ENCODE results near the gene MBTPS1. TPM values are rescaled to one million over a fixed set of nuclear protein-coding genes. Genes with fewer than 3 reads are reported as not detected.
A peak's percentile ranks its signal among the peaks of the same experiment; 100 is the strongest.

Gene MBTPS1
- total RNA-seq = 67.3 TPM
- long read RNA-seq, full-length matches to known transcripts = 75 of 149 reads
- long read RNA-seq, partial matches to known transcripts = 57 of 149 reads
- long read RNA-seq, other reads (novel, unspliced or antisense) = 17 of 149 reads

DNA sequence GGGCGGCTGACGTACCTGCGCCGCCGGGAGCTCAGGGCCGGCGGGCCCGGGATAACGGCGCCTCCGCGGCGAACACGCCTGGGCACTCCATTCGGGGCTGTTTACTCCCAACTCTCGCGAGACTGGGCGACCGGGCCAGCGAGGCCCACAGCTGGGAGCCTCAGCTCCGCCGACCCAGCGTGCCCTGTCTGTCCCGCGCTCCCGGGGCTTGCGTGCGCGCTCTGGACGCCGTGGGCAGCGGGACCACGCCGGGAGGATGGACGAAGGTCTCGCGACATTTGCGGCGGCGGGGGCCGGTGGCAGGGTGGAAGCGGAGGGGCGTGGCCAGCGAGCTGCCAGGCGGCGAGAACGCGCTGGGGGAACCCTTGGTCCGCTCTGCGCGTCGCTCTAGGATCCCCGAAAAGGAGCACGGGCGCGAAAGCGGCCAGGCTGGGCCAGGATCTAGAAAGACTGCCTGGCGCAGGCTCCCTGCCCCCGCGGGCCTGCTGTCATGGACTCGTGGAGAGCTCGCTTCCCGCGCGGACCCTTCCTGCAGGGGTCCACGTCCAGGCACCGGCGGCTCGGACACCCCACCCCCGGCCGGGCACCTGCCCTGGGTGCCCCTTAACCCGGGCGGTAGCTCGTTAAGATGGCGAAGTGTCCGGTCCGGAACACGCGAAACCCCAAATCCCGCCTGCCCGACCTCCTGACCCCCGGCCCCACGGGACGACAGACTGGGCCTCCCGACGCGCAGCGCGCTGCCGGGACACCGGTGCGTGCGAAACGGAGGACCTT, at the start of gene MBTPS1:
Gene MBTPS1, minus strand, starts transcription at position 223 of the 774 bp plus-strand sequence. CDS start 15,159 bp downstream, outside the sequence.
- peak; percentile 98 for ATAC-seq (ENCODE audit: poor library complexity)
- intact Hi-C loops (cut with DNase I) = no loop called here
- DNase-seq = peak; percentile 99

DNA sequence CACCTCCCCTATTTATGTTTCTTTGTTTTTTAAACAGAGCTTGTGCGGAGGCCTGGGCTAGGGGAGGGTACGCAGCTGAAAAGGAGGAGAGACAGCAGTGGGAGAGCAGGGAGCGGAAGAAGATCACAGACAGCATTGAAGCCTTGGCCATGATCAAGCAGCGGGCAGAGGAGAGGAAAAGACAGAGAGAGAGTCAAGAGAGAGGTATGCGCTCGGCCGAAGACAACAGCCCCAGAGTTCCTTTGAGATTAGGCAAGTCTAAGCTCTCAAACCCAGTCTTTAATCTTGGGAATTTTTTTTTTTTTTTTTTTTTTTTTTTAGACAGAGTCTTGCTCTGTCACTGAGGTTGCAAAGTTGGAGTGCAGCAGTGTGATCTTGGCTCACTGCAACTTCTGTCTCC, 49.0 kb upstream of the MBTPS1 start:
- intact Hi-C loops (cut with DNase I) = no loop called here
- DNase-seq (no peak), ATAC-seq (ENCODE audit: poor library complexity) (no peak)

DNA sequence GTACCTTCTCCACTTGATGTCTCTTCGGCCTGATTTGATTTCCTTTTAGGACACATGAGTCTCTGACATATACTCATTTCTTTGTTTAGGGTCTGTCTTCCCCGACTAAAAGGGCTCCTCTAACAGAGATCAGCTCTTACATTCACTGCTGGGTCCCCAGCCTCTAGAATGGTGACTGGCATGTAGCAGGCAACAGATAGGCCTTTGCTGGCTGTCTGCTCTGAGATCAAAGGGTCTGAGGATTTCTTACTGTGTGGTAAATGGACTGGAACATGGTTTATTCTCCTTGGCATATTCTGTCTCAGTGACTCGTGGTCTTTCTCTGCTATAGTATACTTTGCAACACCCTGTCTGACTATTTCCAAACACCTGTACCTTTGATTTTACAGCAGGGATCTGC, 45.1 kb upstream of the MBTPS1 start:
- intact Hi-C loops (cut with DNase I) = no loop called here
- DNase-seq (no peak), ATAC-seq (ENCODE audit: poor library complexity) (no peak)

DNA sequence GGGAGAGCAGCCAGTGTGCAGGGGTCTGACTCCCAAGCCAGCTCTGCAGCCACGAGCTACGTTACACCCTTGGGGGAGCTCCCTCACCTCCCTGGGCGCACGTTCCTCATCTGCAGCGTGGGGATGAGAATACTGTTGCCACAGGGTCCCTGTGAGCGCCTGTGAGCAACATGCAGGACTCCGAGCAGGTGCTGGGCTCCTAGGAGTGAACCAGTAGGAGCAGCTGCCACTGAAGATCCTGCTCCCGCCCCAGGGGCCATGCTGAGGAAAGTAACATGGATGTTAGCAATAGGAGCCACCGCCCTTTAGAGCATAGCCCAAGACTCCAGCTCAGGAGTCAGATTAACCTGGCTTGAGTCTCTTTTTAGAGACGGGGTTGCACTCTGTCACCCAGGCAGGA, 44.3 kb upstream of the MBTPS1 start:
- ATAC-seq (ENCODE audit: poor library complexity) (no peak), DNase-seq (no peak)
- intact Hi-C loops (cut with DNase I) = no loop called here

DNA sequence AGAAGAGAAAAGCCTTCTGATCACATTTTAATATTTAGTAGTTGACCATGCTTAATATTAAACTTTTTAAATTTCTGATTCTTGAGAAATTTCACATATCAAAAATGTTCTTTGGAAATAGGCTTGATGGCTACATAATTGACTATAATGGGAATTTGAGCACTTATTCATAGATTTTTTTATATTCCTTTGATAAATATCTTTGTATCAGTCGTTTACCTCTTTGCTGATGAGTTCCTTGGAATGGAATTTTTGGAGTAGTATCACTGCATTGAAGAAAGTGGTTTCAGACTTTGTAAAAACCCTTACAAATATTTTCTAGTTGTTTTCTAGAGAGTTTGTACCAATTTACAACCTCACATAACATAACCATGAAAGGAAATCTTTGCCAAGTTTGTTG, 43.1 kb upstream of the MBTPS1 start:
- ATAC-seq (ENCODE audit: poor library complexity) = no peak
- intact Hi-C loops (cut with DNase I) = no loop called here

DNA sequence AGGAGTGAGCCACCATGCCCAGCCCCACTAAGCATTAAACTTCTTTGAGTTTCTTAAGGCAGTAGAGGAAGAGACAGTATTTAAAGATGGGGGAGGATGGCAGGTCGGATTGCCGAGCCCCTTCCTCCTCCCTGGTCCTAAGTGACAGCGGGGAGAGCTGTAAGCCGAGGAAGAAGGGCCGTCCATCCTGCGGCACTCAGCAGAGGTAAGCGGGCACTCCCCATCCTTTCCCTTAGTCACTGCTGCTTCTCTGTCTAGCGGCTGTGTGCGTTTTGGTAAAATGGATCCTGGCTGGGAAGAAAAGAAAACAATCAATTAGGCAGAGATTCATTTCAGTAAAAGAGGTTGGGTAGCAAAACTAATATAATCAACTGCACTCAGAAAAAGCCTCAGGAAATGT, 42.3 kb upstream of the MBTPS1 start:
- intact Hi-C loops (cut with DNase I) = no loop called here
- DNase-seq (no peak), ATAC-seq (ENCODE audit: poor library complexity) (no peak)

More for the DNA sequence above, 43.1 kb upstream of the MBTPS1 start:
- no peak for DNase-seq

DNA sequence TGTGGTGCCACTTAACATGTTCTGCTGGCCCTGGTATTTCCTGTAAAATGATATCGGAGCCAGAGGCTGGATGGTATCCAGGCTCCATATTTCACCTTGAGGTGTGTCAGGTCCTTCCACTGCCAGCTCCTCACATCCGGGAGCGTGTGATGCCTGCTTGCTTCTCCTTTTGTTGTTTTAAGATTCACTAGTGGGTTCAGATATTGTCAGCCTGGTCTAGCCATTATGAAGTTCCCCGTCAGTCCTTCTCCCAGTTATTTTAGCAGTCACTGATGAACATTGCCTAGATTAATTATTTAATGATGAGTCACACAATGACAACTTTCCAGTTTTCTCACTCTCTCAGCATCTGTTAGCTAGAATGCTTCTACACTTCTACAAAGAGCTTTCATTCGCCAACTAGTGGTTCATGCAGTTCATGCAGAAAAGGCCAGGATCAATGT, 39.6 kb upstream of the MBTPS1 start:
- intact Hi-C loops (cut with DNase I) = no loop called here
- no peak for ATAC-seq (ENCODE audit: poor library complexity)
- DNase-seq = no peak

DNA sequence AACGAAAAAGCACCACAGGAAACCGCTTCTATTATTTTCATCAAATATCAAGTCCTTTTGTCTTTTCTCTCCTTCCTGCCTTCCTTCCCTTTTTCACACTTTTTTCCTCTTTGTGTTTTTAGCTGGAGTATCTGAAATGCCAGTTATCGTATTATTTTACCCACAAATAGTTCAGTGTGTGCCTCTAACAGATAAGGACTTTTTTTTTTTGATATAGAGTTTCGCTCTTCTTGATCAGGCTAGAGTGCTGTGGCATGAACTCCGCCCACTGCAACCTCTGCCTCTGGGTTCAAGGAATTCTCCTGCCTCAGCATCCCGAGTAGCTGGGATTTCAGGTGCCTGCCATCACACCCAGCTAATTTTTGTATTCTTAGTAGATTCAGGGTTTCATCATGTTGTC, 39.0 kb upstream of the MBTPS1 start:
- intact Hi-C loops (cut with DNase I) = no loop called here
- no peak for DNase-seq

DNA sequence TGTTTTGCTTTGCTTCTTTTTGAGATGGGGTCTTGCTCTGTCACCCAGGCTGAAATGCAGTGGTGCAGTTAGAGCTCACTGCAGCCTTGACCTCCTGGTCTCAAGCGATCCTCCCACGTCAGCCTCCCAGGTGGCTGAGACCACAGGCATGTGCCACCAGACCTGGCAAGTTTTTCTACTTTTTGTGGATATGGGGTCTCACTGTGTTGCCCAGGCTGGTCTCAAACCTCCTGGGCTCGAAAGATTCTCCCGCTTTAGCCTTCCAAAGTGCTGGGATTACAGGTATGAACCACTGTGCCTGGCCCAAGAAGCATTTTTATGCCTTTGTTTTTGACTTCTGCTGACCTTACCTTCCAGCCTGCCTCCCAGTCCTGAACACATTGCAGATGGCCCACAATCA, 38.5 kb upstream of the MBTPS1 start:
- intact Hi-C loops (cut with DNase I) = no loop called here
- no peak for ATAC-seq (ENCODE audit: poor library complexity)

More for the DNA sequence above, 39.0 kb upstream of the MBTPS1 start:
- ATAC-seq (ENCODE audit: poor library complexity) = no peak

DNA sequence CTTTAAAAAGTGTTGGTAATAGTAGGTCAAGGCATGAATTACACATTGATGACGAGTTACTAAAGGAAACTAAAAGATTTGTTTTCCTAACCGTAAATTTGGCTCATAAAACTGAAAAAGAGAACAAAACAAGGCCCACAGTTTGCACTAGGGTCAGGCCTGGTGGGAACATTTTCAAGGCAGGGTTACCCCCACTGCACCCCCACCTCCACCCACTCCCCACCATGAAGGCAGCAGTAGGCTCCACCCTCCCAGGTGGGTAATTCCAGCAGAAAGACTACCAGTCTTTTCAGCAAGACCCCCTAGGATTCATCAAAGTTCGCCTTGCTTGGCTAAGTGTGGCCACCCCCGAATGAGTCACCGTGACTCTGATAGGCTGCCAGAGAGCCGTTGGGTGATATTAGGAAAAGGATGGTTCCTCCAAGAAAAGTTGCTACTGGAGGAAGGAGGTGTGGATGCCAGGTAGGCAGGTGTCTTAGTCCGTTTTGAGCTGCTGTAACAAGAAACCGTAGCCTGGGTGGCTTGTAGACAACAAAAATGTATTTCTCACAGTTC, 37.0 kb upstream of the MBTPS1 start:
- ATAC-seq (ENCODE audit: poor library complexity) (no peak), DNase-seq (no peak)
- intact Hi-C loops (cut with DNase I) = no loop called here

More for the DNA sequence above, 38.5 kb upstream of the MBTPS1 start:
- no peak for DNase-seq

DNA sequence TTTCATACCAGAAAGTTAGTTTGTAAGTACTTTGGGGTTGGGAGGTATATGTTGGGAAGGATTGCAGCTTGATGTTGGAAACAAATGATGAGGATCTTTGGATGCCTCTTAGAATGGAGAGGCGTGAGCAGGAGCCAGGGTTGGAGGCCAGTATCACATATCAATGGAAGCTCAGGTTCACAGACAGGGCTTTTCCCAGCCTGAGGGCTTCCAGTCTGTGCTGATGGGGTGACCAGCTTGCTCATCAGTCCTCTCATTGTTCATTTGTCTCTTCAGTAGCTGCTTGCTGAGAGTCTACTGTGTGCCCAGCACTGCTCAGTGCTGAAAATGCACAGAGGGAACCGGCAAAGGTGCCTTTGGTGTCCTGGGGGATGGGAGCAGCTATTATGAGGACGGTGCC, 34.2 kb upstream of the MBTPS1 start:
- DNase-seq (no peak), ATAC-seq (ENCODE audit: poor library complexity) (no peak)
- intact Hi-C loops (cut with DNase I) = no loop called here

DNA sequence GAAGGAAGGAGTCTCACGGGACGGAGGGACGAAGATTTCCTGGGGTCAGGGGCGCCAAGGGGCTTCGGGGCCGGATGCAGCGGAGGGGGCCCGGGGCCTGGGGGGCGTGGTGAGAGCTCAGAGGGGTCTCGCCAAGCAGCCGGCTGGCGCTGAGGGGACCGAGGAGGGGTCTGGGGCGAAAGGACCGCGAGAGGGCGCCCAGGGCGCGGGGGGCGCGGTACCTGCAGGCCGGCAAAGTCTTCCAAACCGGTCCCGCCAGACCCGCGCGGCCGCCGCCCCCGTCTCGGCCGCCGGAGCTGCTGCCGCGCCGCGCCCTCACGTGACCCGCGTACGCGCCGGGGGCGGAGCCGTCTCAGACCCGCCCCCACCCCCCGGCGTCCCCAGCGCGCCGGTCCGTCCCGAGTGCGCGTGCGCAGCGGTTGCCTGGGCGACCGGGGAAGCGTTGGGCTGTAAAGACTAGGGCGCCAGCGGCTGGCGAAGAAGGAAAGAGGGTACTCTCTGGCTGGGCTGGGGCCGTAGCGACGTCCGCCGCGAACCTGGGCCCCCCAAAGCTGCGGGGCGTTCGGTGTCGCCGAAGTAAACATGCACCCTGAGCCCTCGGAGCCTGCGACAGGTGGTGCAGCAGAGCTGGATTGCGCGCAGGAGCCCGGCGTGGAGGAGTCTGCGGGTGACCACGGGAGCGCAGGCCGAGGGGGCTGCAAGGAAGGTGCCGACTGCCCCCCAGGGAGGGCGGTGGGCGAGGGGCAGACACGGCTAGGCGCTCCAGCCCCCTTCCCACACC, 28.3 kb upstream of the MBTPS1 start, which contains the start of the genes DNAAF1 and HSDL1:
Gene DNAAF1, plus strand, starts transcription at position 450 of the 781 bp plus-strand sequence. Its CDS starts 133 bp downstream, at position 583.
Gene HSDL1, minus strand, starts transcription at position 319 of the 781 bp plus-strand sequence. CDS start 13,856 bp downstream, outside the sequence.
- DNase-seq = peak; percentile 93
- ATAC-seq (ENCODE audit: poor library complexity) = peak; percentile 98
- intact Hi-C loops (cut with DNase I) = loop anchor here (10.0 kb wide), 1 partner anchor 60 kb away; no protein-coding TSS in a partner anchor

DNA sequence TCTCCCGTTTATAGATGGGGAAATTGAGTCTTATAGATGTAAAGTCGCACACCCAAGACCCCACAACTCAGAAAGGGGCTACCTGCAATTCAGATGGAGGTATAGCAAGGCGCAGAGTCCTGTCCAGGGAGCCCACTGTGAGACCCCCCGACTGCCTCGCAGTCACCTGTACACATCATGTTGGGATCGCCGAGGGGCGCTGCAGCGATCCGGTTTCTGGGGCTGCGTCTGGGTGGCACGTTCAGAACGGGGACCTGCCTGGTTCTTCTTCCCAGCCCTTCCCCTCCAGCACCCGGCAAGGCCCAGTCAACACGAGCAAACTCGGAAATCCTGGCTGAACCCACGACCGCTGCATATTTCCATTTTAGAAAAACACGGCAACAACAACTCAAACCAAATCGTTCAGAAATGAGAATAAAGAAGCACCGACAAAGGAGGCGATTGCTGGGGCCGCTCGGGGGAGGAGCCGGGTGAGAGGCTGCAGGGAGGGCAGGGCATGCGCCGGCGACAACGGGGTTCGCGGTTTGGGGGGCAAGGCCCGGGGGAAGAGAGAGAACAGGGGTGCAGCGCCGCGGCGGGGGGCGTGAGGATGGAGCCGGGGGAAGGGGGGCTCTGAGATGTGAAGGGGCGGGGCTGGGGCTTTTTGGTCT, 27.6 kb upstream of the MBTPS1 start:
- DNase-seq = peak; percentile 59
- intact Hi-C loops (cut with DNase I) = loop anchor here (10.0 kb wide), 1 partner anchor 60 kb away; no protein-coding TSS in a partner anchor

DNA sequence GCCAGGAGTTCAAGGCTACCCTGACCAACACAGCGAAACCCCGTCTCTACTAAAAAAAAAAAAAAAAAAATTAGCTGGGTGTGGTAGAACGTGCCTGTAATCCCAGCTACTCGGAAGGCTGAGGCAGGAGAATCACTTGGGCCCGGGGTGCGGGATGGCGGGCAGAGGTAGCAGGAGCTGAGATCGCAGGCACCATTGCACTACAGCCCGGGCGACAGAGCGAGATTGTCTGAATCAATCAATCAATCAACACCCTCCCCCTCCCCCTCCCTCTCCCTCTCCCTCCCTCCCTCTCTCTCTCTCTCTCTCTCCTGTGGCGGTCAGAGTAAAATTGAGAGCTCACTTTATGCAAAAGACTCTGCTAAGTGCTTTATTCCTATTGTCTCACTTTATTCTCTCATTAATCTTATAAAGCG, 27.1 kb upstream of the MBTPS1 start:
- DNase-seq (no peak), ATAC-seq (ENCODE audit: poor library complexity) (no peak)
- intact Hi-C loops (cut with DNase I) = loop anchor here (10.0 kb wide), 1 partner anchor 59 kb away; no protein-coding TSS in a partner anchor

More for the DNA sequence above, 27.6 kb upstream of the MBTPS1 start:
- peak; percentile 55 for ATAC-seq (ENCODE audit: poor library complexity)

DNA sequence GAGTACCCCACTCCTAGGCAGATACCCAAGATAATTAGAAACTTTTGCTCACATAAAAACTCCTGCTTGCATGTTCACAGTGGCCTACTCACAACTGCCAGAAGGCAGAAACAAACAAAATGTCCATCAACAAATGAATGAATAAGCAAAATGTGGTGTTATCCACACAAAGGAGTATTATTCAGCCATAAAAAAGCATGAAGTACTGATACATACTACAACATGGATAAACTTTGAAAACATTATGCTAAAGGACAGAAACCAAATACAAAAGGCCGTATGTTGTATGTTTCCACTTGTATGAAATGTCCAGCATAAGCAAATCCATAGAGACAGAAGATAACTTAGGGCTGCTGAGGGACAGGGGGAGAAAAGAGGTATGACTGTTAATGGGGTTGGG, 26.3 kb upstream of the MBTPS1 start:
- DNase-seq = no peak
- intact Hi-C loops (cut with DNase I) = loop anchor here (10.0 kb wide), 1 partner anchor 58 kb away; no protein-coding TSS in a partner anchor
- no peak for ATAC-seq (ENCODE audit: poor library complexity)

DNA sequence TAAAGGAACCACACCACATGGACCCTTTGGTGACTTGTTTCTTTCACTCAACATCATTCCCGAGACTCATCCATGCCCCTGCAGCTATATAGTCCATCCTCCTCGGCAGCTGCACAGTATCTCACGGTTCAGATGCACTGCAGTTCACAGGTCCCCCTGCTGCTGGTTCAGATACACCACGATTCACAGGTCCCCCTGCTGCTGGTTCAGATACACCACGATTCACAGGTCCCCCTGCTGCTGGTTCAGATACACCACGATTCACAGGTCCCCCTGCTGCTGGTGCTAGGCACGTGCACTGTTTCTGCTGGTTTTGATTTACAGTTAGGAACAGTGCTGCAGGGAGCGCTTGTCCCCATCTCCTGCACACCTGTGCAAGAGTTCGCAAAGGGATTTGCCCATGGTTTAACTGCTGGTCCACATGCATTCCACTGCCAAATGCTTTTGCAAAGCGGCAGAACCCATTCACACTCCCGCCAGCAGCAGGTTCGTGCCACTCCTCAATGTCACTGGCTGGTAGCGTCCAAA, 24.5 kb upstream of the MBTPS1 start:
- DNase-seq (no peak), ATAC-seq (ENCODE audit: poor library complexity) (no peak)
- intact Hi-C loops (cut with DNase I) = loop anchor here (10.0 kb wide), 1 partner anchor 56 kb away; no protein-coding TSS in a partner anchor

DNA sequence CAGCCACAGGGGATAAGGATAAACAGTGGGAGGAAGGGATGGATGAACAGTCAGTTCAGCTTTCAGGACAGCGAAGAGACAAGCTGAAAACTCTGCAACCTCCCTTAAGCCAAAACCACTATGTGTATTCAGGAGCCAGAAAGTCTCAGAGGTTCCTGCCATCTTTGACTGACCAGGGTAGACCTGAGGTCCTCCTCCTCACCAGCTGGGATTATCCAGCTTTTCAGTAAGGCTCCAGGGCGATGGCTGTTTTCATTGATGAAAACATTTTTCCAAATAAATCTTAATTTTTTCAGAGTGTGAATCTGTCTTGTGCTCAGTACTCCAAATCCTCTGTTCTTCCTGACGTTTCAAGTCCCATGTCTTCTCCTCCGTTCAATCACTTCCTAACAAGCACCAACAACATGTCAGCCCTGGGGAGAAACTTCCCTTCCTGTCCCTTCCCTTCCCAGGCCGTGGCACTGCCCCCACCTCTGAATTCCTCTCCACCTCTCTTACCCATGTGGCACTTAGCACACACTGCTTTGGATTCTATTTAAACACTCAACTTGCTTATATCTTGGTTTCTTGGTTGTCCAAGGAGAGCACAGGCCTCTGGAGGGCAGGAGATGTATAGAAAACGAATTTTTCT, 23.0 kb upstream of the MBTPS1 start:
- no peak for DNase-seq
- no peak for ATAC-seq (ENCODE audit: poor library complexity)
- intact Hi-C loops (cut with DNase I) = loop anchor here (5.0 to 10.0 kb wide), 2 partner anchors 48 to 55 kb away; partner anchors contain the start of gene TAF1C
